HepG2 (cell line): ENCODE measurements around the gene PRDM10. TPM values are rescaled to one million over a fixed set of nuclear protein-coding genes. Genes with fewer than 3 reads are reported as not detected.
A peak's percentile ranks its signal among the peaks of the same experiment; 100 is the strongest.

Experiments
- ATAC-seq: fragments of 200-7000 bp; cut with Tn5 transposase; 3 replicates; pipeline ENCODE4 v1.9.1; 2020; ENCODE audit warnings: mild to moderate bottlenecking, moderate library complexity
- BruUV-seq: library from RNA; stranded (reverse); fragments of 400-500 nt; replicated peaks from 2 replicates; lab custom pipeline; 2021; lab: Mats Ljungman, UMichigan
- CTCF ChIA-PET: fragments of 300-600 bp; formaldehyde crosslinking; extraction: SDS; loops from one replicate; lab custom pipeline; 2021; ENCODE audit warnings: low total read pairs, inconsistent platforms, low intra/inter-chr PET ratio; lab: Yijun Ruan, JAX
- POLR2A ChIA-PET: fragments of 350-600 bp; sonication (Branson Sonifier 250); formaldehyde crosslinking; loops from one replicate; lab custom pipeline; 2020; ENCODE audit warnings: antibody characterized with exemption, inconsistent platforms; lab: Yijun Ruan, JAX
- DNase-seq: peaks from one replicate; pipeline ENCODE4 v3.0.0-alpha.2; 2015; ENCODE audit warnings: low spot score
- FAIRE-seq: peaks from 3 replicates; lab custom pipeline; 2011; peaks lifted over from hg19 to GRCh38; lab: Jason Lieb, UNC
- H2AFZ ChIP-seq: one replicate; pipeline ENCODE4 v1.6.1; 2011; ENCODE audit warnings: low read length, inconsistent platforms
- H3K27ac ChIP-seq: fragments of 300-600 bp; 3 replicates; pipeline ENCODE4 v1.8.0; 2011; ENCODE audit warnings: mixed run types, mild to moderate bottlenecking, mixed read lengths, low read length, inconsistent platforms; ENCODE audit not compliant: insufficient read depth; ENCODE audit errors: extremely low read length
- H3K27me3 ChIP-seq, 2 experiments: fragments of 200-600 bp in 1 of 2; 2 replicates in 1 of 2; 3 replicates in 1 of 2; pipeline versions ENCODE4 v1.6.0 to v1.8.0; 2011; ENCODE audit warnings: low read length in 2 of 2, mild to moderate bottlenecking in 2 of 2, moderate library complexity in 2 of 2, inconsistent platforms in 1 of 2; ENCODE audit not compliant: insufficient read depth in 2 of 2, control insufficient read depth in 1 of 2
- H3K36me3 ChIP-seq, 2 experiments: fragments of 200-600 bp in 1 of 2; replicated peaks in 1 of 2; 2 replicates in 1 of 2; 3 replicates in 1 of 2; pipeline versions ENCODE4 v1.5.1 to v1.8.0; 2011; ENCODE audit warnings: low read length in 2 of 2, inconsistent platforms in 1 of 2; ENCODE audit not compliant: insufficient read depth in 2 of 2, control insufficient read depth in 1 of 2
- H3K4me1 ChIP-seq: 2 replicates; pipeline ENCODE4 v1.5.1; 2012; ENCODE audit warnings: low read length, inconsistent platforms; ENCODE audit not compliant: insufficient read depth
- H3K4me2 ChIP-seq: 2 replicates; pipeline ENCODE4 v1.6.0; 2011; ENCODE audit warnings: low read depth, low read length, inconsistent platforms
- H3K4me3 ChIP-seq, 3 experiments: fragments of 200-600 bp in 1 of 3; sonication (generic), shearing (Covaris generic) in 1 of 3; replicated peaks in 1 of 3; 2 replicates each; pipeline ENCODE4 v1.5.1; 2011 to 2016; ENCODE audit warnings: low read length in 3 of 3, inconsistent platforms in 2 of 3, low read depth in 2 of 3, mild to moderate bottlenecking in 2 of 3, control low read depth in 1 of 3, mixed read lengths in 1 of 3; ENCODE audit not compliant: insufficient read depth in 1 of 3
- H3K79me2 ChIP-seq: one replicate; pipeline ENCODE4 v1.6.1; 2011; ENCODE audit warnings: low read length, inconsistent platforms; ENCODE audit not compliant: insufficient read depth
- H3K9ac ChIP-seq: 2 replicates; pipeline ENCODE4 v1.6.0; 2011; ENCODE audit warnings: mild to moderate bottlenecking, low read depth, low read length, inconsistent platforms; ENCODE audit not compliant: insufficient read depth
- H3K9me3 ChIP-seq: 2 replicates; pipeline ENCODE4 v1.5.1; 2012; ENCODE audit warnings: mild to moderate bottlenecking, low read length
- H4K20me1 ChIP-seq: 2 replicates; pipeline ENCODE4 v1.6.0; 2011; ENCODE audit warnings: inconsistent platforms, mild to moderate bottlenecking, low read length, moderate library complexity; ENCODE audit not compliant: insufficient read depth
- HIVEP1 ChIP-seq: sonication (generic); formaldehyde crosslinking; IDR thresholded peaks from 2 replicates; pipeline ENCODE4 v1.4.0; 2020; ENCODE audit warnings: mild to moderate bottlenecking, missing genetic modification reagents
- KDM6A ChIP-seq: IDR thresholded peaks from 2 replicates; pipeline ENCODE4 v1.6.1; 2016; ENCODE audit warnings: low read depth
- MAFF ChIP-seq: IDR thresholded peaks from 2 replicates; pipeline ENCODE4 v1.6.1; 2011; ENCODE audit warnings: low read depth, low read length, improper control_type of control experiment
- MAFK ChIP-seq, 2 experiments: IDR thresholded peaks in 1 of 2; conservative IDR thresholded peaks in 1 of 2; 2 replicates each; pipeline ENCODE4 v1.6.1; 2011; ENCODE audit warnings: improper control_type of control experiment in 2 of 2, low read length in 2 of 2
- NFIB ChIP-seq: sonication (generic); formaldehyde crosslinking; IDR thresholded peaks from 2 replicates; pipeline ENCODE4 v1.9.0; 2021; ENCODE audit warnings: missing genetic modification reagents, mild to moderate bottlenecking, borderline replicate concordance
- PAF1 ChIP-seq: IDR thresholded peaks from 2 replicates; pipeline ENCODE4 v1.6.1; 2016; ENCODE audit warnings: missing genetic modification reagents, missing compliant biosample characterization
- SMYD3 ChIP-seq: sonication (generic); formaldehyde crosslinking; IDR thresholded peaks from 2 replicates; pipeline ENCODE4 v1.8.1; 2023; ENCODE audit warnings: mild to moderate bottlenecking, missing genetic modification reagents
- SP1 ChIP-seq, 2 experiments: fragments of 450-650 bp in 1 of 2; sonication (generic) in 1 of 2; formaldehyde crosslinking in 1 of 2; IDR thresholded peaks; 2 replicates each; pipeline versions ENCODE4 v1.4.0 to v1.6.1; 2016 to 2020; ENCODE audit warnings: missing genetic modification reagents in 1 of 2
- U2AF2 ChIP-seq: fragments of 200-400 bp; formaldehyde crosslinking; IDR thresholded peaks from 2 replicates; pipeline ENCODE4 v1.6.1; 2017; ENCODE audit warnings: low read depth, mild to moderate bottlenecking, low read length
- XBP1 ChIP-seq: sonication (generic); formaldehyde crosslinking; IDR thresholded peaks from 2 replicates; pipeline ENCODE4 v1.5.0; 2020; ENCODE audit warnings: missing genetic modification reagents
- ZNF317 ChIP-seq: sonication (generic); formaldehyde crosslinking; IDR thresholded peaks from 2 replicates; pipeline ENCODE4 v1.5.0; 2020; ENCODE audit warnings: mild to moderate bottlenecking, missing genetic modification reagents
- ZNF678 ChIP-seq: sonication (generic); formaldehyde crosslinking; IDR thresholded peaks from 2 replicates; pipeline ENCODE4 v1.4.0; 2020; ENCODE audit warnings: mild to moderate bottlenecking, missing genetic modification reagents
- ZNF878 ChIP-seq: sonication (generic); formaldehyde crosslinking; IDR thresholded peaks from 2 replicates; pipeline ENCODE4 v1.8.1; 2023; ENCODE audit warnings: mild to moderate bottlenecking, missing genetic modification reagents, moderate library complexity
- ZSCAN9 ChIP-seq: IDR thresholded peaks from 2 replicates; pipeline ENCODE4 v1.6.1; 2016; ENCODE audit warnings: borderline replicate concordance
- WGBS: methylation state at CpG from one replicate; pipeline ENCODE4 v1.1.6; 2017; ENCODE audit warnings: low lambda C conversion rate; 5-methylcytosine and 5-hydroxymethylcytosine counted together
- in situ Hi-C: cut with HindIII; loops from 2 replicates; pipeline ENCODE4 v1.10.0; 2017; ENCODE audit warnings: low pct_unique_long_range_greater_than_20kb; ENCODE audit not compliant: extremely low pct_ligation_motif_present
- intact Hi-C: fragments of 100-400 bp; cut with micrococcal nuclease; formaldehyde crosslinking; loops from one replicate; pipeline ENCODE4 v1.10.0; 2022; ENCODE audit not compliant: unreplicated experiment
- polyA plus RNA-seq, 8 experiments: library from polyadenylated mRNA; depleted of rRNA in 3 of 8; stranded (reverse) in 7 of 8; unstranded in 1 of 8; fragments of >200 nt; fragmentation: Illumina TruSeq in 4 of 8; extraction: Trizol in 4 of 8; gene quantifications; 2 replicates each; pipeline versions ENCODE4 v1.2.1 to v1.2.3, GENCODE V29; 2011 to 2016; ENCODE audit warnings: low read depth in 4 of 8, missing spikeins in 1 of 8, mixed read lengths in 1 of 8; ENCODE audit not compliant: insufficient read depth in 1 of 8
- total RNA-seq, 5 experiments: library from RNA; depleted of rRNA; stranded (reverse); fragments of >200 nt; fragmentation: Illumina TruSeq; extraction: Trizol; gene quantifications; 2 replicates each; pipeline ENCODE4 v1.2.3, GENCODE V29; 2016; ENCODE audit warnings: low read depth in 1 of 5

The PRDM10 gene
- total and polyA plus RNA-seq, 2 of the 13 experiments (the other 11 are each of a cell fraction or from before 2014, with no cell fraction given) = 5.7 to 5.8 TPM

GRCh38 chr11:129987950-129988349, 14.7 kb downstream of the PRDM10 start:
- H3K4me1 ChIP-seq = peaks cover 18% of the 10 kb centered on the region
- TF ChIP-seq KDM6A = no peak
- no peak for TF ChIP-seq SMYD3 (CRISPR knock-in tag)
- no peak for TF ChIP-seq XBP1 (CRISPR knock-in tag)
- TF ChIP-seq ZNF878 (CRISPR knock-in tag) = no peak
- TF ChIP-seq MAFF = peak; percentile 47; the same call in 1 of the 2 replicates
- no peak for TF ChIP-seq PAF1 (CRISPR knock-in tag)
- TF ChIP-seq HIVEP1 (CRISPR knock-in tag) = no peak
- no peak for TF ChIP-seq ZSCAN9 (CRISPR knock-in tag)
- TF ChIP-seq ZNF678 (CRISPR knock-in tag) = no peak
- TF ChIP-seq U2AF2 = no peak
- TF ChIP-seq SP1 (IDR thresholded peaks at IDR 0.05) = no peak
- no peak for TF ChIP-seq SP1 (CRISPR knock-in tag; IDR thresholded peaks at IDR 0.05)
- TF ChIP-seq NFIB (CRISPR knock-in tag) = no peak
- TF ChIP-seq MAFK (conservative IDR thresholded peaks at IDR 0.05 in 1 of 2, IDR thresholded peaks at IDR 0.05 in 1 of 2; ENCODE audit: low read length in 2 of 2) = peak; percentile 48 to 73
- TF ChIP-seq ZNF317 = no peak
- WGBS = 99% methylated on average over 3 of the region's 3 CpGs
- no TSS peak for BruUV-seq
- H3K4me2 ChIP-seq = no peak overlapping the region
- intact Hi-C loops (no loop called here), in situ Hi-C loops (no loop called here)
- no peak overlapping the region for H3K4me3 ChIP-seq
- no peak overlapping the region for H3K27ac ChIP-seq
- no peaks in the 10 kb centered on the region for H4K20me1 ChIP-seq
- ChIA-PET CTCF (no interaction called here), POLR2A (interaction anchor here (1.3 kb wide), 1 partner anchor 10 kb away, joined by 3 read pairs; no protein-coding TSS in a partner anchor)
- DNase-seq (no peak), FAIRE-seq (no peak), ATAC-seq (no peak)
- H3K27me3 ChIP-seq = no peaks in the 10 kb centered on the region; a peak in 1 of 5 replicates
- H2AFZ ChIP-seq = no peak overlapping the region
- H3K9me3 ChIP-seq = no peaks in the 10 kb centered on the region
- H3K36me3 ChIP-seq = peaks cover 0 to 3% of the 10 kb centered on the region in 2 experiments; a peak in 2 of 5 replicates
- no peak overlapping the region for H3K9ac ChIP-seq
- H3K79me2 ChIP-seq = peaks cover 16% of the 10 kb centered on the region
